ENCODE results near the gene ABCG8.

ABCG8 gene

GRCh38 chr2:43927442-43927841 lies 88.7 kb downstream of the ABCG8 start:
- DNase-seq: no peak

- DNase-seq: no peak
These were observed 92.5 kb downstream of the ABCG8 start for GRCh38 chr2:43931293-43931692.
